Adrenal gland (tissue), 5 donors: ENCODE results near the gene ZNF518A.

Experiments used
- POLR2A ChIP-seq, 2 donors: fragments of 450-650 bp; IDR thresholded peaks; one replicate each; pipeline ENCODE4 v1.6.1; 2017; ENCODE audit warnings: antibody characterized with exemption in 2 of 2, mild to moderate bottlenecking in 2 of 2, moderate library complexity in 1 of 2
- TF ChIP-seq, protein P1 (sequence below), 6 experiments: fragments of 450-650 bp in 4 of 6; fragments of 200-600 bp in 2 of 6; sonication (generic) in 1 of 6; IDR thresholded peaks; 1 replicate in 5 of 6; 2 replicates in 1 of 6; pipeline versions ENCODE4 v1.5.1 to v1.8.0; 2016 to 2021; ENCODE audit warnings: antibody characterized with exemption in 6 of 6, mild to moderate bottlenecking in 2 of 6, moderate library complexity in 1 of 6
- donor health status: DM: no; HTN: no; CAD: no.

DNA sequence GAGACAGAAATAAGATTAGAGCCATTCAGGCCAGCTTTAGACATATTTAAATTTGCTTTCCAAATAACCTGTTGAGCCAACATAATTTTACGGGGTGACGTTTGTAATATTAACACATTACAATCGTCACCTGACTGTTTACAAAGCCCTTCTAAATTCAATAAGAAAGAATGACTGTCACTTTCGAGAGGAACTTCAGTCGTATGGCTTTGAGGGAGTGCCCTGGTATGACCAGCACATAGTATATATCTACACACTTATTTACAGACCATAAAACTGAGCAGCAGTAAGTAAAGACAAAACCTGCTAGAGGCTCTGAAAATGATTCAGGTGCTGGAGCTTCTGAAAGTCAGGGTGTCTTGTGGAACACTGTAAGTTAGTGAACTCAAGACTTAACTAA, 78.8 kb downstream of the ZNF518A start:
- TF ChIP-seq, protein P1, sequence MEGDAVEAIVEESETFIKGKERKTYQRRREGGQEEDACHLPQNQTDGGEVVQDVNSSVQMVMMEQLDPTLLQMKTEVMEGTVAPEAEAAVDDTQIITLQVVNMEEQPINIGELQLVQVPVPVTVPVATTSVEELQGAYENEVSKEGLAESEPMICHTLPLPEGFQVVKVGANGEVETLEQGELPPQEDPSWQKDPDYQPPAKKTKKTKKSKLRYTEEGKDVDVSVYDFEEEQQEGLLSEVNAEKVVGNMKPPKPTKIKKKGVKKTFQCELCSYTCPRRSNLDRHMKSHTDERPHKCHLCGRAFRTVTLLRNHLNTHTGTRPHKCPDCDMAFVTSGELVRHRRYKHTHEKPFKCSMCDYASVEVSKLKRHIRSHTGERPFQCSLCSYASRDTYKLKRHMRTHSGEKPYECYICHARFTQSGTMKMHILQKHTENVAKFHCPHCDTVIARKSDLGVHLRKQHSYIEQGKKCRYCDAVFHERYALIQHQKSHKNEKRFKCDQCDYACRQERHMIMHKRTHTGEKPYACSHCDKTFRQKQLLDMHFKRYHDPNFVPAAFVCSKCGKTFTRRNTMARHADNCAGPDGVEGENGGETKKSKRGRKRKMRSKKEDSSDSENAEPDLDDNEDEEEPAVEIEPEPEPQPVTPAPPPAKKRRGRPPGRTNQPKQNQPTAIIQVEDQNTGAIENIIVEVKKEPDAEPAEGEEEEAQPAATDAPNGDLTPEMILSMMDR (IDR thresholded peaks at IDR 0.05) = no peak
- no peak for TF ChIP-seq POLR2A (IDR thresholded peaks at IDR 0.05)
